ENCODE measurements around the gene CACHD1.
A peak's percentile ranks its signal among the peaks of the same experiment; 100 is the strongest.
"Not testable (repeated sequence)": the region's sequence is repeated elsewhere in the genome, so short reads cannot be mapped to it uniquely, and the experiment has no call there.

The CACHD1 gene

DNA sequence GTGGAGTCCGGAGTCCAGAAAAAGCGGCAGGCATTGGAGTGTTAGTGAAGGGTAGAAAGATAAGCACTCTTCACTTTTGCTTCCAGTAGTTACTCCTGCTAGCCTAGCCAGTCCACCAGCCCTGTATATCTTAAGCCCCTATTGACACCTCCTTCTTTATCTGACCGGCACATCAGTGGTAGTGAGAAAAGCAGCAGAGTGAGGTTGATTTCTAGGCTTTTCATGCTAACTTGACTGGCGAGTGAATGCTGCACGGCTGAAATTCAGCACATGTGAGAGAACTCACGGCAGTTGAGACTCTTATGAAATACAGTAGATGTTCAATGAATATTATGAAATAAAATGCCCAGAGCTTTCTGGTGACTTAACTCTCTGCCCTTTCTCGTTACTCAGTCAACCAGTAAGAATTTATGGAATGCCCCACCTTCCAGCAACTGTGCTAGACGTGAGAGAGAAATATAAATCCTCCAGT, 128.2 kb downstream of the CACHD1 start:
- DNase-seq = no peak

DNA sequence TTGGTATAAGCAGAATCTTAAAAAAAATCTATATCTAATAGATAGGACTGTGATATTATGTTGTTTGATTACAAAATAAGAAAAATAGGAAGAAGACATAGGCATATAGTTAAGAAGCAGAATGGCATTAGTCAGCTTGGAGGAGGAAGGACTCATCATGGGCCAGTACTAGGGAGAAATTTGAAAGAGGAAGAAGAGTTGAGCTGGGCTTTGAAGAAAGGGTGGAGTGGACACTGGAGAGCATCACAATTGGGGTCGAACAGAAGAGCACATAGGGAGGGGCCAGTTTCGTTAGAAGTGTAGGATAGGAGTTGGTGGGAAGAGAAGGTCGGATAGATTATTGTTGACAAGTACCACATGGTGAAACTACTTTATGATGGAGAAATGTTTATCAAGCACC, 129.3 kb downstream of the CACHD1 start:
- DNase-seq = no peak

DNA sequence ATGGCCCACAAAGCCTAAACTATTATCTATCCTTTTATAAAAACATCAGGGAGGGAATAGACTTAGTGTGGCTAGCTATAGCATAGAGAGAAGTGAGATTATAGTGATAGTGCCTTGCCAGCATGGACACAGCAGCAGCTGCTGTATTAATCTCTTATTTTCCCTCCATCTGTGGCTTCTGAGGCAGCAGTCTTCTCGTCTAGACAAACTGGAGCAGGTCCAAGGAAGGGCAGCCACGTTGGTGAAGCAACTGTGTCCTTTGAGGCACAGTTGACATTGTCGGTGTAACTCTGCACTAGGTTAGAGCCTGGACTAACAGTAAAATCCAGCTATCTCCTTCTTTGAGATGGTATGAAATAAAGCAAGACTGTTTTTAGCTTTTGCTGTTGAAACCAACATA, 131.3 kb downstream of the CACHD1 start:
- DNase-seq = peak; percentile 52

DNA sequence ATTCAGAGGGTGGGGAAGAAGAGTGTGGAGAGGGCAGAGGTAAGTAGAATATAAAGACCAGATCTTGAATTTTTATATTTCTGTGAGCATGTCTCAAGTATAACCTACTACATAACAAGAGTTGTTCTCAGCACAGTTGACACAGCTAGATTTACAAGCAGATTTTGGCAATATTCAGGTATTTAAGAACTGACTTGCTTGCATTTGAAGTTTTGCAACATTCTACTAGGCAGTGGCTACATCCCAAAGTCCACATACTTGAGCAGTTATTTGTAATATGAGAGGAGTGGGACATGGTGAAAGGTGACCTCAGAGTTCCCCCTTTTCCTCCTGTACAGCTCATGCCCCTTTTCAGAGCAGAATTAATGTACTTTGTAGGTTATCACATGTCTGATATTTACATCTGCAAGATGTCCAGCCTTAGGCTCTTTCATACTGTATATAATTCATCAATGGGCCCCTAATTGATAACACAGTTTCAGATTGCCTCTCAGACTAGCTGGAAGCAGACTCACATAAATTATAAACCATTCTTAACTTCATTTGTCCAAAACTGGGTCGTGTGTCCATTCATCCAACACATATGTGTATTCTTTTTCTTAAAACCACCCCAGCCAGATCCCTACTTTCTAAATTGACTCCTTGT, 138.2 kb downstream of the CACHD1 start:
- DNase-seq = no peak

DNA sequence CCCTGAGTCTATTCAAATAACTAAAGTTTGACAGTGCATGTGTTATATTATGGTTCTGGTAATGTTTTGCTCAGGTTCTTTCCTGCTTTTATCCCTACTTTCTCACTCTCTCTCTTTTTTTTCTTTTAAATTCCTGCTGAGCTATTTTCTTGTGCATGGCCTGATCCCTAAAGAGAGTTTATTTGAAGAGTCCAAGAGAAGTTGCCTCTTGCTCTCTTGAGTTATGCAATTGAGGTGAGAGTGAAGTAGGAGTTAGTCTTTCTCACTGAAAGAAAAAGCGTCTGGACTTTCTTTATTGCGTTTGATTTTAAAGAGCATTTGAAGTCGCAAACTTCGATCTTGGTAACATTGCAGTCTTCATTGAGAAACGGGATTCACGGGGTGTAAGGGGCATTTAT, 138.7 kb downstream of the CACHD1 start:
- no peak for DNase-seq

DNA sequence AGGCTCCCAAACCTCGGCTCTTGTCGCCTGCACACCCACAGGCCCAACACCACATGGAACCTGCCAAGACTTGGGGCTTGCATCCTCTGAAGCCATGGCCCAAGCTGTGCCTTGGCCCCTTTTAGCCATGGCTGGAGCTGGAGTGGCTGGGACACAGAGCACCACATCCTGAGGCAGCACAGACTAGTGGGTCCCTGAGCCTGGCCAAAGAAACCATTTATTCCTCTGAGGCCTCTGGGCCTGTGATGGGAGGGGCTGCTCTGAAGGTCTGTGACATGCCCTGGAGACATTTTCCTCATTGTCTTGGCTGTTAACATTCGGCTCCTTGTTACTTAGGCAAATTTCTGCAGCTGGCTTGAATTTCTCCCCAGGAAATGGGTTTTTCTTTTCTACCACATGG, 141.0 kb downstream of the CACHD1 start:
- not testable (repeated sequence) for DNase-seq

DNA sequence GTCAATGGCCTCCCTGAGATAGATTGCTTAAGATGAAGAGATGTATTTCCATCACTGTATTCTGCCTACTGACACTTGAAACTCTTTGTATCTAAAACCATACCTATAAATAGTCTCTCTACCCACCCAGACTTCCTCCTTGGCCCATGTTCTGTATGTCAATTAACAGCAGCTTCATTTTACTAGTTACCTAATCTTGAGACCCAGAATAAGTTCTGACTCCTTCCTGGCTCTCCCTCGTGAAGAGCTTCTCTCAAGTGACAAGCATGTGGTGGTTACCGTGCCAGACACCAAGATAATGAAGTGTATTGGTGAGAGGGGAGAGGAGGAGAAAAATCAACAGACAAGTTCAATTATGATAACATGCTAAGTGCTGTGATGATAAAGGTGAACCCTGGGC, 146.1 kb downstream of the CACHD1 start:
- DNase-seq = no peak

DNA sequence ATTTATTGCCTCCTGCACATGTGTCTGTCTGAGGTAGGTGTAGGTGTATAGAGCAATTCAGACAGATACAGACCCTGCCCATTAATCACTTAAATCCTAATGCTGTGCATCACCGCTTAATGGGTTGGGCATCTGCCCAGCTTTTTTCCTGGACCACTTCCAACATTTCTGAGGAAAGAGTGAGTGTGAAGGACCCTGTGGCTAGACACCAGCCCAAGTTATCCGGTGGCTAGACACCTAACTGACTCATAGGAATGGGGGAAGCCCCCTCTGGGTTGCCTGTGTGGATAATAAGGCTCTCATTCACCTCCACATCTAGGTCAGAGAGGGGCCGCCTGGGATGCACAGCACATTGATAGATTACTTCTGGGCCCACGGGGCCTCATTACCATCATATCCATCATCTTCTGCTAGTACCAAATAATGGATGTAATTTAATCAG, 153.8 kb downstream of the CACHD1 start:
- no peak for DNase-seq

DNA sequence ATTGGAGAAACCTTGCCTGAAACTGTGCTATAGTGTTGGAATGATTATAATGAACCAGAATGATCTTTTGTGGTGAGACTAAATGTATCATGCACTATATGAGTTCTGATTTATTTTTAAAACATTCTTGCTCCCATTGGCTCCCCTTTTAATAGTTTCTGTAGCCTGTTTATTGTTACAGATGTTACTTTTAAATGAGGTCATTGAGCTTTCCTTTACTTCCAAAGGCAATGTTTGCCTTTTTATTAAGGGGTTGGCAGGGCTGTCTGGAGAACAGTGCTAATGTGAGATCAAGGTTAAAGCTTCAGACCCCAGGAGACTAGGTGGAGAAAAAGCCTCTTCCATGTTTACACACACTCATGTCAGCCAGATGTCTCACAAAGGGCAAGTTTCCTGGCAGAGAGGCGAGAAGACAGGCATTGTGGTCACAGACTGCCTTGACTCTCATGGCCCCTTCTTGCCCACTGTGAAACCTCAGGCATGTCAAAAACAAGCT, 154.3 kb downstream of the CACHD1 start:
- DNase-seq = no peak

DNA sequence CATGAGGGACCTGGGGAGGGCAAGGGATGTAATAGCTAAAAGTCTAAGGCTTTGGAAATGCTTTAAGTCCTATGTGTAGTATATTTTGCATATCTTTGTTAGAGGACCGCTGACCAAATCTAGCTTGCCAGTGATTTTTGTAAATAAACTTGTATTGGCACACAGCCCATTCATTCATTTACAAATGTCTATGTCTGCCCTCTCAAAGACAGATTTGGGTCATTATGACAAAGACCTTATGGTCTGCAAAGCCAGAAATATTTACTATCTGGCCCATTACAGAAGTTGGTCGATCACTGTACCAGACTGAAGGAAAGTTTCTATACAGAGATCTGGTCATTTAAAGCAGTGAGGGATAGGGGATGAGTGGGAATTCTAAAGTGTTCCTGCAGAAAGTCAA, 154.9 kb downstream of the CACHD1 start:
- no peak for DNase-seq

DNA sequence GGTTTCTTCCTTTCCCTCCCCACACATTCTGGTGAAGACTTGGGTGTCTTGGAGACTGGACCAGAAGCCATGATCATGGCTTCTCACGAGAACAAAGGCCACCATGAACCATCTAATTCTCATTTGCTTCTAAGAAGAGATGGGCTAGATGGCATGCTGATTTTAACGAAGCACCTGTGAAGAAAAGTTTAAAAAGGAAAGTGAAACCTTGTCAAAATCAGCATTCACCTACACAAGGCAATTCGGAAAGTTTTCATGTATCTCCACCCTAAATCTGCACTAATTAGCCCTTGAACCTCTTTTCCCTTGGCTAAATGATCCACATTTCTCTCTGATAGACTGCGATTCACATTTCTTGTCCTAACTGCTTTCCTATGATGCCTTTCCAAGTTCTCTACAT, 160.7 kb downstream of the CACHD1 start:
- DNase-seq = no peak

DNA sequence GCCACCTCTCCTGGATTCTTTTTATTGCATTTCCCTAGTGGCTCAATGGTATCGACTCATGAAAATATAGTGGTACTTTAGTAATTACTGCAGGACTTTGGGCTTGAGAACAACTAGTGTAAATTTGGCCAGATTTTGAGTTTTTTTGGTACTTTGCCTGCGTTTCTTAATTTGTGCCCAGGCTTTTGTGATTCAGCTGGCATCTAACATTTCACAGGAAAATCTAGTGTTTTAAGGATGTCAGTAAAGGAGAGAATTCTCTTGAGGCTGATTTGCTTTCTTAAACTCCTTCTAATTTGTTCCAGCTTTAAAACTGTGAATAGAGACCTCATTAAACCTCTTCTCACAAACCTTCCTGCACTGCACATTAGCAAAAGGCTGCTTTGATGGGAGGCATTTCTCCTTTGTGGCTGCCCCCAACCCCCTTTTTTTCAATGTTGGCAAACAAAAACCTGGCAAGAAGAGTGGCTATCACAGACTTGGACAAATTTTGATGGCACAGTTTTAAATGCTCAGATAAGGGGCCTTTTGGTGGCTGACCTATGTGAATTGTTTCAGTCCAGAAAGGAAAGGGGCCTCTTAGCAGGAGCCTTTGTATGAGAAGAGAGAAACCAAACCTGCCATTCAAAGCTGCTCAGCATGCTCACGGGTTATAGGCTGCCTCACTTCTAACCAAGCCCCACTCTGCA, 161.6 kb downstream of the CACHD1 start:
- DNase-seq = no peak

DNA sequence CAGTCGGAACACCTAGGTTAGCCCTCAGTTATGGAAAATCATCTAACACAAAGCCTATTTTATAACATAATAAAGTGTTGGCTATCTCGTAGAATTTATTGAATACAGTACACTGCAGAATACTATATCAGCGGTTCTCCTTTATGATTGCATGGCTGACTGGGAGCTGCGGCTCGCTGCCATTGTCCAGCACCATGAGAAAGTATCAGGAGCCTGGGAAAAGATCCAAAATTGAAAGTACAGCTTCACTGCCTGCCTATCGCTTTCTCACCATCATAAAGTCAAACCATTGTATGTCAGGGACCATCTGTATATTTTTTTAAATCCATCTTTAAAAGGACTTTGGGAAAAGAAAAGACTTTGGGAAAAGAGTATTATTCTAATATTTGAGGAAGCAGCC, 163.0 kb downstream of the CACHD1 start:
- DNase-seq = no peak

DNA sequence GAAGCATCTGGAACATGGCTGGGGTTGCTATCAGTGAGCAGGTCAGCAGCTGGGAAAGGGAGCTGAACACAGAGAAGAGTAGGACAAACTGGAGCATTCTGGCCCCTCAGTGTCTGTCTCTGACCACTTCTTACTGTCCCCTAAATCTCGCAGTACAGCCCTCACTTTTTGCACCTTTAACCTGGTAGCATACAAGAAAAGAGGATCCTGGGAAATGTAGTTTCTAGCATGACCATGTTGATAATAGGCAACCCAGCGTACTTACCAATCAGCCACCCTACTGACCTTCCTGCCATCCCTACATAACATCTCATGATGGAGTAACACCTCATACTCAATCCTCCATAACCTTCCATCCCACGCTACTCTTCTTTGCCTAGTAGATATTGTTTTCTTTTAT, 175.8 kb downstream of the CACHD1 start:
- no peak for DNase-seq

DNA sequence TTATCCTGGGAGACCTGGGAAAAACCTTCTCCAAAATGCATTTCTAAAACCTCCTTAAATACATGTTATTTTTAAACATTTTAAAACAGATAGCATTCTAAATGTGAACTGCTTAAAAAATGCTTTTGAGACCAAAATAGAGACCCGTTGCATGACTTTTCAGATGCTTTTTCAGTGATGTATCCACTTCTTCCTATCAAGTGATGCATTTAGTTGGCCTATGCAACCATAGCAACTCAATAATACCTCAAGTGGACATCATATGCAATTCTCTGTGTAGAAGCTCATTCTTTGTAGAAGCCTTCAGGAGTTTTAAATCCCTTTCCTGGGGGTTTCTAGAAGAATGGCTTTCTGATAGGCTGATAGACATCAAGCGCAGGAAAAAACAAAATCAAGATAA, 180.5 kb downstream of the CACHD1 start:
- DNase-seq = no peak

DNA sequence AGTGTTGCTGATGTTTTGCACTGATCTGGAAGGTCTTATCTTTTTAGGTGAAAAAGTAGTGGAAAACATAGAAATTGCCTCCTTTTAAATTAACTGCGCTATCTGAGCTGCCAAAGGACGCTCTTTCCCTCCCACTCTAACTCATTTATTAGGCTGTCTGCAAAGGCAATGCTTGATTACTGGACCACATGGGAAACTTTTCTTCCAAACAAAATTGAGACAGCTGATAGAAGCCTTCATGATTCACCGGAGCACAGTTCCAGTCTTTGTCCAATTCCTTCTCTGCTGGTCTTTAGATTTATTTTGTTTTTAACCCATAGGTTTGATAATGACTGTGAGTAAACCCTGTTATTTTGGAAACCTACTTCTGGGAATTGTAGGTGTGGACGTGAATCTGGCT, 181.9 kb downstream of the CACHD1 start:
- DNase-seq = no peak

DNA sequence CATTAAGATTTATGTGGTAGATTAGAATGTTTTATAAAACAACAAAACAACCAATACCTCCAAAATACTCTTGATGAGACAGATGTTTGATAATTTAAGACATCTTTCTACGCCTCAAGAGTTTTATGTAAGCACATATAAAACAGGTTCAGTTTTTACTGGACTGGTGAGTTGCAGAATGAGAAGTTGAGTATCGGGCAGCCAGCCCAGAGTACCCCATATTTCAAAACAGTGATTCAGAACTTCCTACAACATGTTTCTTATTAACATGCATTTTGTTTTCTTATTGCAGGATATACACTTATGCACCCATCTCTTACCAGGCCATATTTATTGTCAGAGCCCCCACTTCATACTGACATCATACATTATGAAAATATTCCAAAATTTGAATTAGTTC, 183.5 kb downstream of the CACHD1 start:
- DNase-seq = no peak

DNA sequence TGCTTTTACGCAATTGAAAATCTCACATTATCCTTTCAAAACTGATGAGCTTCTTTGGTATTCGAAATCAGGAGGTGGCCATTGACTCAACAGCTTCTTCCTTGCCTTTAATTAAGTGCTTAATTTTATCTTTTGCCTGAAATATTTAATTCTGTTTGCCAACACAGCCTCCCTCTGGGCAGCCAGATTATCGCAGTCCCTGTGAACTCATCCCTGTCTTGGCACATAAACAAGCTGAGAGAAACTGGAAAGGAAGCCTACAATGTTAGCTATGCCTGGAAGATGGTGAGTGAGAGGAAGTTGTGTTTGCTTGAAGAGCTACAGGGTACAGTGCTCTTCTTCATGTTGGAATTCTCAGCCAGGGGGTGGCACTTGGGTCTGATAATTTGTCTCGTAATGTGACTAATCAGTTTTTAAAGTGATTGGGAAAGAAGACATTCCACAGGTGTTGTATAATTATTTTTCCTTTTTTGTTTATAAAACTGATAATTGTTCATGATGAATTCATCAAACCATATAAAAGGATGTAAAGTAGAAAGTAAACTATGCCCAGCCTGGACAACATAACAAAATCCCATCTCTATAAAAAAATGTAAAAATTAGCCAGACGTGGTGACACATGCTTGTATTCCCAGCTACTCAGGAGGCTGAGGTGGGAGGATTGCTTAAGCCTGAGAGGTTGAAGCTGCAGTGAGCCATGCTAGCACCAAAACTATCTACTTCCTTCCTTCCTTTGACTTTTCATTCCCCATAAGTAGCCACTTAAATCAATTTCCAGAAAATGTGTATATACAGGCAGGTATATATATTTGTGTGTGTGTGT, 184.8 kb downstream of the CACHD1 start:
- DNase-seq = no peak

DNA sequence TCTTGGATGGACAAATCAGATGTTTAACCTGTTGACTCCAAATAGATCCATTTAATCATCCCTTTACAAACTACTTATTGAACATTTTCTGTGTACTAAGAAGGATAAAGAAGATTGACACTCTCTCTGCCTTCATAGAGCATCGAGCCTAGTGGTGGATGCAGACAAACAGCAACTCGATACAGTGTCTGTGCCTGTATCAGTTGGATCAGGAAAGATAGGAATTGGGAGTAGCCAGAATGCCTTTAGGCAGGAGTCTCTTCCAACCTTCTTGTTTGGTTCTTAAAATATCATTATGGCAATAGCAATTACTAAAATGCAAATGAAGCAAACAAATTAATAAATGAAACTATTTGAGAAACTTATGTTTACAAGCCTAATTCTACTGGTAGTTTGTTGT, 185.9 kb downstream of the CACHD1 start:
- DNase-seq = no peak

DNA sequence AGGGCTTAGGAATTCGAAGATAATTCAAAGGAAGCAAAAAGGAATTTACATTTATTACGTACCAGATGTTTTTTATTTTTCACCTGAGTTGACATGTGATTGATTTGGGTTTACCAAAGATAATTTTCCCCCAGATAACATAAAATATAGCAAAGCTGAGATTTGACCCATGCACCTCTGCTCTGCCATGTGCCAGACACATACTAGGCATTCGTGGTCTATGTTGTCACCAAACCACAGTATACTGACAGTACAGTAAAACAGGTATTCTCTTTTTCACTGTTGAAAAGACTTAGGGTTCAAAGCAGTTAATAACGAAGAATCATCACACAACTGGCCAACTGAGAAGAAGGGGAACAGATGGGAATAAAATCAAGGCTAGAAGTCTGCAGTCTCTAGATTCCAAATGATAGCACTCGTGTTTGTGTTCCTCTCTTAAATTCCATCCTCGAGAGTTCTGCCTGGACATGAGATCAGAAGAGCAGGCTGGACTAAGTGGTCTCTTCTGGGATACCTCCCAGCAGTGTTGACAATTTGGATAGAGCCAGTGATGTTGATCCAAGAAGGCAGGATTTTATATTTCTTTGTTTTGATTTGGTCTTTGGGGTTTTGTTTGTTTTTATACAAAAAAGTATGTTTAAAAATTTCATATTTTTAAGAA, 189.7 kb downstream of the CACHD1 start:
- DNase-seq = no peak

DNA sequence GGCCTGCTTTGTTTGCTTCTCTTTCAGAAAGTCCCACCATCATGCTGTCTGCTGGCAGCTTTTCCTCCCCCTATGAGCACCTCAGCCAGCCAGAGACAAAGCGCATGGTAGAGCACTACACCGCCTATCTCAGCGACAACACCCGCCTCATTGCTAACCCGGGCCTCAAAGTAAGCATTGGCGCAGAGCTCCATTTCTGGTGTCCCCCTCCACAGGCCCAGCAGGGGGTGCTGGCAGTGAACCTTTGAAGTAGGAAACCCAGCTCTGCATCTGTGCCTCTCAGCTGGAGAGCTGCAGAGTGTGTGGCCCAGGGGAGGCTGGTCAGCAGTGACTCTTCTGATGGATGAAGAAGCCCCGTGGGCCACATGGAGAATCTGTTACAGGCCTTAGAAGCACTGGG, 193.7 kb downstream of the CACHD1 start:
- peak; percentile 41 for DNase-seq

DNA sequence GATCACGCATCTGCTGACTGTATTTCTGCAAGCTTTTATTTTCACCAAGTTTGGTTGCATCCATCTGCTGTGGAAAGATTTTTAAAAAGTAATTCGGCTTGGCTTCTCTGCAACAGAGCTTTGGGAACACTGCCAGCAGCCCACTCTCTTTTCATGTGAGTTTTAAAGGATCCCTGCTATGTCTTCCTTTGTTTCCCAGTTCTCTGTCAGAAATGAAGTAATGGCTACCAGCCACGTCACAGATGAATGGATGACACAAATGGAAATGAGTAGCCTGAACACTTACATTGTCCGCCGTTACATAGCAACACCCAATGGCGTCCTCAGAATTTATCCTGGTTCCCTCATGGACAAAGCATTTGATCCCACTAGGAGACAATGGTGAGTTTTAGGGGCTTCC, 194.4 kb downstream of the CACHD1 start:
- no peak for DNase-seq

DNA sequence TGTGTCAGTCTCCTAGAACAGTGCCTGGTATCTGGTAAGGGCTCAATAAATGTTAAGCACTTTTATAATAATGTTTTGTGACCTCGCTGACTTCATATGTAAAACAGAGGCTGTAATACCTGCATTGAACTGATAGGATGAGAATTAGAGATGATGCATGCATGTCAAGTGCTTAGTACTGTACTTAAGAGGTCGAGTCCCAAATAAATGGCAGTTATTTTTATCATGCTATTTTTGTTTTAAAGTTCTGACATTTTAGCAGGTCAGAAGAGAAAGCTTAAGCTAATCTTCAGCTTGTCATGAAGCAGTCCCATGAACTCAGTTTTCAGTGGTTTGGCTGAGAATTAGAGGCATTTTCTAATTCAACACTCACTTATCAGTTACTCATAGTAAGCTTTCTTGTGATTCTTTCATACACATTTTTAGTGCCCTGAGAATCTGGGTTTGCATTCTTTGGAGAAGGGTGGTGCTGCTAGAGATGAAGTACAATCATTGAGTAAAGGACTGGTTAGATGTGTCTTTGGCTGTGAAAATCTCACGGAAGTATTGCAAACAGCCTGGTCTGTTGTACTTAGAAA, 199.3 kb downstream of the CACHD1 start:
- no peak for DNase-seq

Data from hematopoietic multipotent progenitor cell treated with erythropoietin and hydrocortisone succinate and interleukin-3 and kit ligand, for 6 days (in vitro differentiated cells).